Upper lobe of left lung (tissue), 6 donors: Measurements from ENCODE around the gene CYP2C9. TPM values are rescaled to one million over a fixed set of nuclear protein-coding genes. Genes with fewer than 3 reads are reported as not detected.

ENCODE experiments used
- ATAC-seq, 2 donors: fragments of 200-7000 bp; cut with Tn5 transposase; one replicate each; pipeline ENCODE4 v1.9.1; 2022; ENCODE audit warnings: mild to moderate bottlenecking in 2 of 2, moderate library complexity in 2 of 2; ENCODE audit not compliant: low FRiP score in 2 of 2
- DNase-seq, 2 donors: peaks; one replicate each; pipeline ENCODE4 v3.0.0-alpha.2; 2019 to 2020
- H3K27ac ChIP-seq, 4 donors: fragments of 200-600 bp; sonication (generic); one replicate each; pipeline ENCODE4 v1.5.1; 2016 to 2019
- H3K27me3 ChIP-seq, 4 donors: fragments of 200-600 bp; sonication (generic); one replicate each; pipeline ENCODE4 v1.5.1; 2017 to 2019
- H3K36me3 ChIP-seq, 4 donors: fragments of 200-600 bp; sonication (generic); one replicate each; pipeline ENCODE4 v1.5.1; 2016 to 2019
- H3K4me1 ChIP-seq, 4 donors: fragments of 200-600 bp; sonication (generic); one replicate each; pipeline ENCODE4 v1.5.1; 2018 to 2019
- H3K4me3 ChIP-seq, 4 donors: fragments of 200-600 bp; sonication (generic); one replicate each; pipeline ENCODE4 v1.5.1; 2017 to 2019; ENCODE audit warnings: mild to moderate bottlenecking in 2 of 4, moderate library complexity in 1 of 4
- H3K9me3 ChIP-seq, 4 donors: fragments of 200-600 bp; sonication (generic); one replicate each; pipeline ENCODE4 v1.5.1; 2018 to 2019
- CTCF ChIP-seq, 6 experiments: fragments of 450-650 bp in 4 of 6; fragments of 200-600 bp in 2 of 6; sonication (generic) in 2 of 6; IDR thresholded peaks; one replicate each; pipeline ENCODE4 v1.5.1; 2016 to 2019; ENCODE audit warnings: antibody characterized with exemption in 6 of 6
- EP300 ChIP-seq, 4 donors: sonication (generic); formaldehyde crosslinking; IDR thresholded peaks; one replicate each; pipeline ENCODE4 v1.5.1; 2017; ENCODE audit warnings: antibody characterized with exemption in 4 of 4, control low read depth in 2 of 4
- POLR2A ChIP-seq, 4 donors: fragments of 450-650 bp; IDR thresholded peaks; one replicate each; pipeline ENCODE4 v1.5.1; 2016 to 2017; ENCODE audit warnings: antibody characterized with exemption in 4 of 4, mild to moderate bottlenecking in 2 of 4
- POLR2AphosphoS5 ChIP-seq, 2 donors: sonication (generic); formaldehyde crosslinking; IDR thresholded peaks; one replicate each; pipeline ENCODE4 v1.5.1; 2017; ENCODE audit warnings: antibody characterized with exemption in 2 of 2
- WGBS, 2 donors: methylation state at CpG; one replicate each; pipeline ENCODE4 v1.1.5; 2017 to 2018; 5-methylcytosine and 5-hydroxymethylcytosine counted together
- total RNA-seq, 6 donors: library from RNA; depleted of rRNA in 4 of 6; stranded (reverse); fragments of >200 nt in 4 of 6; gene quantifications; one replicate each; pipeline versions ENCODE4 v1.1.0 to v1.2.1, GENCODE V29; 2016 to 2021
- donor health status: DM: no; HTN: no; CAD: no; lungs with moderate emphysema.
- donor health status: DM: no; HTN: yes; CAD: no; lungs with severe emphysema.

The CYP2C9 gene
- total RNA-seq, 6 donors from 2014 or later, result 0.54 to 4.2 (median 0.92) TPM; not detected in 3

GRCh38 chr10:94963901-94964300, 25.4 kb downstream of the CYP2C9 start:
- TF ChIP-seq POLR2A (IDR thresholded peaks at IDR 0.05) (no peak), CTCF (IDR thresholded peaks at IDR 0.05) (peak in 4 of 6 experiments; percentile 29 to 53 (median 44)), POLR2AphosphoS5 (IDR thresholded peaks at IDR 0.05) (no peak)
- H3K27ac ChIP-seq, result no peak overlapping the region
- no peaks in the 10 kb centered on the region for H3K36me3 ChIP-seq
- peak in 1 of 2 donors; percentile 50 for ATAC-seq
- H3K4me3 ChIP-seq, result no peak overlapping the region
- H3K9me3 ChIP-seq, result no peaks in the 10 kb centered on the region
- H3K27me3 ChIP-seq, result no peaks in the 10 kb centered on the region
- no peak for DNase-seq
- 5 to 6% methylated on average over 1 of the region's 1 CpG for WGBS, 2 donors
- H3K4me1 ChIP-seq, result no peaks in the 10 kb centered on the region

GRCh38 chr10:94983555-94983954, 45.1 kb downstream of the CYP2C9 start:
- no peaks in the 10 kb centered on the region for H3K36me3 ChIP-seq
- H3K27me3 ChIP-seq, result no peaks in the 10 kb centered on the region
- no peak overlapping the region for H3K27ac ChIP-seq
- TF ChIP-seq EP300 (IDR thresholded peaks at IDR 0.05) (no peak), POLR2A (IDR thresholded peaks at IDR 0.05) (no peak), POLR2AphosphoS5 (IDR thresholded peaks at IDR 0.05) (no peak), CTCF (IDR thresholded peaks at IDR 0.05) (no peak)
- no peak overlapping the region for H3K4me3 ChIP-seq
- 63 to 78% methylated on average over 4 of the region's 4 CpGs for WGBS, 2 donors
- ATAC-seq (no peak), DNase-seq (no peak)
- no peaks in the 10 kb centered on the region for H3K4me1 ChIP-seq
- no peaks in the 10 kb centered on the region for H3K9me3 ChIP-seq

GRCh38 chr10:94989192-94989591, 50.7 kb downstream of the CYP2C9 start:
- H3K36me3 ChIP-seq, result no peaks in the 10 kb centered on the region
- no peak for DNase-seq
- H3K9me3 ChIP-seq, result peaks cover 4 to 15% (median 11%) of the 10 kb centered on the region in 4 donors
- H3K27ac ChIP-seq, result no peak overlapping the region
- no peaks in the 10 kb centered on the region for H3K27me3 ChIP-seq
- H3K4me3 ChIP-seq, result no peak overlapping the region
- ATAC-seq, result no peak
- no peaks in the 10 kb centered on the region for H3K4me1 ChIP-seq
- TF ChIP-seq EP300 (IDR thresholded peaks at IDR 0.05) (no peak), POLR2A (IDR thresholded peaks at IDR 0.05) (no peak), CTCF (IDR thresholded peaks at IDR 0.05) (no peak), POLR2AphosphoS5 (IDR thresholded peaks at IDR 0.05) (no peak)

GRCh38 chr10:94991243-94991888, 52.9 kb downstream of the CYP2C9 start:
- H3K36me3 ChIP-seq, result no peaks in the 10 kb centered on the region
- ATAC-seq (no peak), DNase-seq (no peak)
- H3K27ac ChIP-seq, result no peak overlapping the region
- H3K9me3 ChIP-seq, result peaks cover 4 to 15% (median 11%) of the 10 kb centered on the region in 4 donors
- no peak overlapping the region for H3K4me3 ChIP-seq
- H3K4me1 ChIP-seq, result no peaks in the 10 kb centered on the region
- 98 to 100% methylated on average over 1 of the region's 1 CpG for WGBS, 2 donors
- no peaks in the 10 kb centered on the region for H3K27me3 ChIP-seq
- TF ChIP-seq POLR2A (IDR thresholded peaks at IDR 0.05) (no peak), POLR2AphosphoS5 (IDR thresholded peaks at IDR 0.05) (no peak)

GRCh38 chr10:94992811-94993210, 54.4 kb downstream of the CYP2C9 start:
- H3K4me1 ChIP-seq, result no peaks in the 10 kb centered on the region
- DNase-seq, result no peak
- TF ChIP-seq CTCF (IDR thresholded peaks at IDR 0.05) (no peak), EP300 (IDR thresholded peaks at IDR 0.05) (no peak), POLR2AphosphoS5 (IDR thresholded peaks at IDR 0.05) (no peak), POLR2A (IDR thresholded peaks at IDR 0.05) (no peak)
- H3K27me3 ChIP-seq, result no peaks in the 10 kb centered on the region
- no peak overlapping the region for H3K27ac ChIP-seq
- 81 to 88% methylated on average over 4 of the region's 4 CpGs for WGBS, 2 donors
- H3K9me3 ChIP-seq, result peaks cover 4 to 15% (median 11%) of the 10 kb centered on the region in 4 donors
- no peaks in the 10 kb centered on the region for H3K36me3 ChIP-seq
- no peak for ATAC-seq
- no peak overlapping the region for H3K4me3 ChIP-seq
